LNCaP clone FGC (cell line): ENCODE results near the gene SPEN.

Source experiments
- DNase-seq: peaks from one replicate; pipeline ENCODE4 v3.0.0-alpha.2; 2011; ENCODE audit warnings: low read depth
- H3K4me3 ChIP-seq: 2 replicates; pipeline ENCODE4 v1.5.1; 2011; ENCODE audit warnings: mild to moderate bottlenecking, low read depth, low read length, control low read depth
- TF ChIP-seq, protein P1 (sequence below): IDR thresholded peaks from 2 replicates; pipeline ENCODE4 v1.5.1; 2012; ENCODE audit warnings: mild to moderate bottlenecking; ENCODE audit not compliant: control insufficient read depth, insufficient read depth; ENCODE audit errors: extremely low read depth

Gene SPEN

DNA sequence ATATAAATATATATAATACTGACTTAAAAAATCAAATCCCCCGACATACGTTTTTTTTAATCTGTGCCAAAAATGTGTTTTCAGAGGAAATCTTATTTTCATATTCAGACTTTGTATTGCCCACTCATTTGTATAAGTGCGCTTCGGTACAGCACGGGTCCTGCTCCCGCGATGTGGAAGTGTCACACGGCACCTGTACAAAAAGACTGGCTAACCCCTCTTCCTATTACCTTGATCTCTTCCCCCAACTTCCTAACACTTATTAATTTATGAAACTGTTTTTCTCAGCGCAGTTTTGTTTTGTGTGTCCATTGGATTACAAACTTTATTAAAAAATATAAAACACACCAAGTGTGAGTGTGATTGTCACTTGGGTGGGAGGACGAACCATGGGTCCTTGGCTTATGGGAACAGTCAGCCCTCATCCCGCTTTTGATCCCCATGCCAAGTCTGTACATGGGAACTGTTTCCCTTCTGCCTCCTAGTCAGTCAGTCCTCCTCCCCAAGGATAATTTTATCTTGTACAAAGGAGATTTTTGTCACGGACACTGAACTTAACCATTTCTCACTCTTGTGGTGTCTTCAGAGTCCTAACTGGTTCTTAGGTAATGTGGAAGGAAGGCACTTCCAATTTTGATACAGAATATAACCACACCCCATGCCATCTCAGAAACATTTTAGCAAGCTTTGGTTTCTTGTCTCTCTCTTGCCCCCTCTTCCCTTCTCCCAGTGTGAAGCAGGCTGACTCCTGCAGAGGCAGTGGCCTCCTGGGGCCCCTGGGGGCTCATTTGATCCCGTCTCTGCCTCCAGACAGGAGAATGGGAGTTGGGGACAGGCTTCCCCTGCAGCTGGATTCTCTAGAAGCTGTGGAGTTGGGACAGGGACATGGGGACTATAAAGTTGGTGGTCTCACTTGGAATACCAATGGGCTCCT is 92.9 kb downstream of the SPEN start:
- H3K4me3 ChIP-seq, result no peak overlapping the region
- DNase-seq, result no peak
- TF ChIP-seq, protein P1, sequence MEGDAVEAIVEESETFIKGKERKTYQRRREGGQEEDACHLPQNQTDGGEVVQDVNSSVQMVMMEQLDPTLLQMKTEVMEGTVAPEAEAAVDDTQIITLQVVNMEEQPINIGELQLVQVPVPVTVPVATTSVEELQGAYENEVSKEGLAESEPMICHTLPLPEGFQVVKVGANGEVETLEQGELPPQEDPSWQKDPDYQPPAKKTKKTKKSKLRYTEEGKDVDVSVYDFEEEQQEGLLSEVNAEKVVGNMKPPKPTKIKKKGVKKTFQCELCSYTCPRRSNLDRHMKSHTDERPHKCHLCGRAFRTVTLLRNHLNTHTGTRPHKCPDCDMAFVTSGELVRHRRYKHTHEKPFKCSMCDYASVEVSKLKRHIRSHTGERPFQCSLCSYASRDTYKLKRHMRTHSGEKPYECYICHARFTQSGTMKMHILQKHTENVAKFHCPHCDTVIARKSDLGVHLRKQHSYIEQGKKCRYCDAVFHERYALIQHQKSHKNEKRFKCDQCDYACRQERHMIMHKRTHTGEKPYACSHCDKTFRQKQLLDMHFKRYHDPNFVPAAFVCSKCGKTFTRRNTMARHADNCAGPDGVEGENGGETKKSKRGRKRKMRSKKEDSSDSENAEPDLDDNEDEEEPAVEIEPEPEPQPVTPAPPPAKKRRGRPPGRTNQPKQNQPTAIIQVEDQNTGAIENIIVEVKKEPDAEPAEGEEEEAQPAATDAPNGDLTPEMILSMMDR, result no peak

GRCh38 chr1:15941044-15941840 is 93.7 kb downstream of the SPEN start:
- TF ChIP-seq, protein P1, result no peak
- H3K4me3 ChIP-seq, result no peak overlapping the region

GRCh38 chr1:15941899-15942660 is 94.6 kb downstream of the SPEN start:
- H3K4me3 ChIP-seq, result no peak overlapping the region
- TF ChIP-seq, protein P1, result no peak
- DNase-seq, result no peak

More at GRCh38 chr1:15941044-15941840, 93.7 kb downstream of the SPEN start:
- no peak for DNase-seq

DNA sequence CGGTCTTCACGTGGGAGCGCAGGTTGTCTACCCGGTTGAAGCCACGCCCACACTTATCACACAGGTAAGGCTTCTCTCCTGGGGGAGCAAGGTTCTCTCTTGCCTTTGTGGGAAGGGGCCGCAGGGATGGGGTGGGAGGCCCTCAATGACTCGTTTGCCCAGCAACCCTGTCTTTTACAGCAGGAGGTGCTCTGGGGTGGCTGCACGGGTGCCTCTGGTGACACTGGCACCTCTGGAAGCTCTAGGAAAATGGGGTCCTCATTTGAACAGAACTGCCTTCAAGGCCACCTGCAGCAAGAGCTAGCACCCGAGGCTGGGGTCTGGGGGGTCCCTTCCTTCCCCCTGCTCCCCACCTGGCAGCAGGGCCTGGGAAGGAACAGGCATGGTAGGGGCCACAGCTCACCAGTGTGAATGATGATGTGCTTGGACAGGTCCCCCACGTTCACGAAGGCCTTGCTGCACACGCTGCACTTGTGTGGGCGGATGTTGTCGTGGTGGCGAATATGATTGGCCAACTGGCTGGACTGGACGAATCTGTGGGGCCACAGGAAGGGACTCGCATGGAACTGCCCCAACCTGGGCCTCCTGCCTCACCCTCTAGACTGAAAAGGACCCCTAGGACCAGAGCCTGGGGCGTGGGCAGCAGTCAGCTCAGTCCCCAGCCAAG is 95.3 kb downstream of the SPEN start:
- TF ChIP-seq, protein P1, result no peak
- no peak overlapping the region for H3K4me3 ChIP-seq
- no peak for DNase-seq

DNA sequence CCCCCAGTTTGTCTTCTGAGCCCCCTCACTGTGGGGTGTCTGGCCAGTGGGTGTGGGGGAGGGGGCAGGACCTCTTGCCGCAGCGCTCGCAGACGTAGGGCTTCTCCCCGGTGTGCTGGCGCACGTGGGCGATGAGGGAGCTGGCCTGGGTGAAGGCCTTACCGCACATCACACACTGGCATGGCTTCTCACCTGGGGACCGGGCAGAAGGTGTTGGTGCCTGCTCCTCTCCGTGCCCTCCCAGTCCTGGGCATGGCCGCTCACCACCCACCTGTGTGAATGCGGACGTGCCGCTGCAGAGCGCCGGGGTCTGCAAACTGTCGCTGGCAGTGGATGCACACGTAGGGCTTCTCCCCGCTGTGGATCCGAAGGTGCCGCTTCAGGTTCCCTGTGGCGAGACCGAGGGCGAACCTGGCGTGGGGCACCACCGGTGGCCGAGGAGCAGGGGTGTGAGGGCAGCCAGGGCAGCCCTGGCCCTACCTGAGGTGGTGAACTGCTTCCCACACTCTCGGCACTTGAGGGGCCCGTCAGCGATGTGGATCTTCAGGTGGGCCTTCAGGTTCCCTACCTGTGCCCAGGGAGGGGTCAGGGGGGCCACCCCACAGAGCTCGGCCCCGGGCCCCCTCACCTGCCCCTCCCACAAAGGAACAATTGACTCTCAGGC is 96.0 kb downstream of the SPEN start:
- DNase-seq, result no peak
- H3K4me3 ChIP-seq, result no peak overlapping the region
- TF ChIP-seq, protein P1, result no peak

DNA sequence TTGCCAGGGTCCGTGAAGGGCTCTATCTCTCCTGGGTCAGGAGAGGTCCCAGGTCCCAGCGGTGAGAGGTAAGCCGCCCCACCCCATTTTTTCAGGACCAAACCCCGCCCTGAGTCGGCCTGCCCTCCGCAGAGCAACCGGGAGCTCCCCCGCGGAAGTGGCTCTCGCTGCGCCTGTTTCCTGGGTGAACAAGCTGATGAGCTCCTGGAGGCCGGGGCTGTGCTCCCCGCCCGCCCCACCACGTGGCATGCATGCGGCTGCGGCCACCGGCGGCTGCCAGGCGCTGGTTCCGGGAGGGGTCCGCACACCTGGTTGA is 96.4 kb downstream of the SPEN start:
- no peak overlapping the region for H3K4me3 ChIP-seq
- DNase-seq, result no peak
- TF ChIP-seq, protein P1, result no peak
